HepG2 (cell line): ENCODE measurements around the gene ADRA2A. TPM values are rescaled to one million over a fixed set of nuclear protein-coding genes. Genes with fewer than 3 reads are reported as not detected.

ENCODE experiments used
- ATAC-seq: fragments of 200-7000 bp; cut with Tn5 transposase; 3 replicates; pipeline ENCODE4 v1.9.1; 2020; ENCODE audit warnings: mild to moderate bottlenecking, moderate library complexity
- BruUV-seq: library from RNA; stranded (reverse); fragments of 400-500 nt; replicated peaks from 2 replicates; lab custom pipeline; 2021; lab: Mats Ljungman, UMichigan
- CTCF ChIA-PET: fragments of 300-600 bp; formaldehyde crosslinking; extraction: SDS; loops from one replicate; lab custom pipeline; 2021; ENCODE audit warnings: low total read pairs, inconsistent platforms, low intra/inter-chr PET ratio; lab: Yijun Ruan, JAX
- POLR2A ChIA-PET: fragments of 350-600 bp; sonication (Branson Sonifier 250); formaldehyde crosslinking; loops from one replicate; lab custom pipeline; 2020; ENCODE audit warnings: antibody characterized with exemption, inconsistent platforms; lab: Yijun Ruan, JAX
- DNase-seq: peaks from one replicate; pipeline ENCODE4 v3.0.0-alpha.2; 2015; ENCODE audit warnings: low spot score
- FAIRE-seq: peaks from 3 replicates; lab custom pipeline; 2011; peaks lifted over from hg19 to GRCh38; lab: Jason Lieb, UNC
- H2AFZ ChIP-seq: one replicate; pipeline ENCODE4 v1.6.1; 2011; ENCODE audit warnings: low read length, inconsistent platforms
- H3K27ac ChIP-seq: fragments of 300-600 bp; 3 replicates; pipeline ENCODE4 v1.8.0; 2011; ENCODE audit warnings: mixed run types, mild to moderate bottlenecking, mixed read lengths, low read length, inconsistent platforms; ENCODE audit not compliant: insufficient read depth; ENCODE audit errors: extremely low read length
- H3K27me3 ChIP-seq, 2 experiments: fragments of 200-600 bp in 1 of 2; 2 replicates in 1 of 2; 3 replicates in 1 of 2; pipeline versions ENCODE4 v1.6.0 to v1.8.0; 2011; ENCODE audit warnings: low read length in 2 of 2, mild to moderate bottlenecking in 2 of 2, moderate library complexity in 2 of 2, inconsistent platforms in 1 of 2; ENCODE audit not compliant: insufficient read depth in 2 of 2, control insufficient read depth in 1 of 2
- H3K36me3 ChIP-seq, 2 experiments: fragments of 200-600 bp in 1 of 2; replicated peaks in 1 of 2; 2 replicates in 1 of 2; 3 replicates in 1 of 2; pipeline versions ENCODE4 v1.5.1 to v1.8.0; 2011; ENCODE audit warnings: low read length in 2 of 2, inconsistent platforms in 1 of 2; ENCODE audit not compliant: insufficient read depth in 2 of 2, control insufficient read depth in 1 of 2
- H3K4me1 ChIP-seq: 2 replicates; pipeline ENCODE4 v1.5.1; 2012; ENCODE audit warnings: low read length, inconsistent platforms; ENCODE audit not compliant: insufficient read depth
- H3K4me2 ChIP-seq: 2 replicates; pipeline ENCODE4 v1.6.0; 2011; ENCODE audit warnings: low read depth, low read length, inconsistent platforms
- H3K4me3 ChIP-seq, 3 experiments: fragments of 200-600 bp in 1 of 3; sonication (generic), shearing (Covaris generic) in 1 of 3; replicated peaks in 1 of 3; 2 replicates each; pipeline ENCODE4 v1.5.1; 2011 to 2016; ENCODE audit warnings: low read length in 3 of 3, inconsistent platforms in 2 of 3, low read depth in 2 of 3, mild to moderate bottlenecking in 2 of 3, control low read depth in 1 of 3, mixed read lengths in 1 of 3; ENCODE audit not compliant: insufficient read depth in 1 of 3
- H3K79me2 ChIP-seq: one replicate; pipeline ENCODE4 v1.6.1; 2011; ENCODE audit warnings: low read length, inconsistent platforms; ENCODE audit not compliant: insufficient read depth
- H3K9ac ChIP-seq: 2 replicates; pipeline ENCODE4 v1.6.0; 2011; ENCODE audit warnings: mild to moderate bottlenecking, low read depth, low read length, inconsistent platforms; ENCODE audit not compliant: insufficient read depth
- H3K9me3 ChIP-seq: 2 replicates; pipeline ENCODE4 v1.5.1; 2012; ENCODE audit warnings: mild to moderate bottlenecking, low read length
- H4K20me1 ChIP-seq: 2 replicates; pipeline ENCODE4 v1.6.0; 2011; ENCODE audit warnings: inconsistent platforms, mild to moderate bottlenecking, low read length, moderate library complexity; ENCODE audit not compliant: insufficient read depth
- ASH2L ChIP-seq: fragments of 300-600, 200-600 bp; sonication (generic); IDR thresholded peaks from 2 replicates; pipeline ENCODE4 v1.7.0; 2017; ENCODE audit warnings: low read depth, mild to moderate bottlenecking, moderate library complexity, mixed read lengths, low read length; ENCODE audit not compliant: insufficient read length
- ATAD3A ChIP-seq: sonication (generic); formaldehyde crosslinking; IDR thresholded peaks from 2 replicates; pipeline ENCODE4 v1.4.0; 2020; ENCODE audit warnings: missing genetic modification reagents
- HDAC2 ChIP-seq: sonication (generic); formaldehyde crosslinking; IDR thresholded peaks from 2 replicates; pipeline ENCODE4 v1.4.0; 2020; ENCODE audit warnings: missing genetic modification reagents
- HES4 ChIP-seq: sonication (generic); formaldehyde crosslinking; IDR thresholded peaks from 2 replicates; pipeline ENCODE4 v1.9.0; 2021; ENCODE audit warnings: mild to moderate bottlenecking, missing genetic modification reagents, borderline replicate concordance
- JUND ChIP-seq: sonication (generic); formaldehyde crosslinking; IDR thresholded peaks from 2 replicates; pipeline ENCODE4 v1.8.0; 2022; ENCODE audit warnings: mild to moderate bottlenecking, missing genetic modification reagents
- NCOA5 ChIP-seq: sonication (generic); formaldehyde crosslinking; IDR thresholded peaks from 2 replicates; pipeline ENCODE4 v1.4.0; 2020; ENCODE audit warnings: missing genetic modification reagents
- NFIC ChIP-seq: IDR thresholded peaks from 2 replicates; pipeline ENCODE4 v1.6.1; 2012; ENCODE audit warnings: mild to moderate bottlenecking, low read length, inconsistent platforms
- RAD51 ChIP-seq: fragments of 450-650 bp; IDR thresholded peaks from 2 replicates; pipeline ENCODE4 v1.6.1; 2016; ENCODE audit warnings: borderline replicate concordance
- STAT6 ChIP-seq: sonication (generic); formaldehyde crosslinking; IDR thresholded peaks from 2 replicates; pipeline ENCODE4 v1.4.0; 2020; ENCODE audit warnings: missing genetic modification reagents, mild to moderate bottlenecking, borderline replicate concordance
- TAF1 ChIP-seq: sonication (generic); formaldehyde crosslinking; IDR thresholded peaks from 2 replicates; pipeline ENCODE4 v1.4.0; 2020; ENCODE audit warnings: missing genetic modification reagents
- THYN1 ChIP-seq: sonication (generic); formaldehyde crosslinking; IDR thresholded peaks from 2 replicates; pipeline ENCODE4 v1.8.1; 2023; ENCODE audit warnings: low read depth, mild to moderate bottlenecking, moderate library complexity, missing genetic modification reagents, borderline replicate concordance
- ZBTB21 ChIP-seq: sonication (generic); formaldehyde crosslinking; IDR thresholded peaks from 2 replicates; pipeline ENCODE4 v1.4.0; 2020; ENCODE audit warnings: missing genetic modification reagents
- ZNF770 ChIP-seq: sonication (generic); formaldehyde crosslinking; IDR thresholded peaks from 2 replicates; pipeline ENCODE4 v1.5.0; 2020; ENCODE audit warnings: mild to moderate bottlenecking, missing genetic modification reagents
- ZNF792 ChIP-seq: IDR thresholded peaks from 2 replicates; pipeline ENCODE4 v1.6.1; 2016
- WGBS: methylation state at CpG from one replicate; pipeline ENCODE4 v1.1.6; 2017; ENCODE audit warnings: low lambda C conversion rate; 5-methylcytosine and 5-hydroxymethylcytosine counted together
- in situ Hi-C: cut with HindIII; loops from 2 replicates; pipeline ENCODE4 v1.10.0; 2017; ENCODE audit warnings: low pct_unique_long_range_greater_than_20kb; ENCODE audit not compliant: extremely low pct_ligation_motif_present
- intact Hi-C: fragments of 100-400 bp; cut with micrococcal nuclease; formaldehyde crosslinking; loops from one replicate; pipeline ENCODE4 v1.10.0; 2022; ENCODE audit not compliant: unreplicated experiment
- polyA plus RNA-seq, 8 experiments: library from polyadenylated mRNA; depleted of rRNA in 3 of 8; stranded (reverse) in 7 of 8; unstranded in 1 of 8; fragments of >200 nt; fragmentation: Illumina TruSeq in 4 of 8; extraction: Trizol in 4 of 8; gene quantifications; 2 replicates each; pipeline versions ENCODE4 v1.2.1 to v1.2.3, GENCODE V29; 2011 to 2016; ENCODE audit warnings: low read depth in 4 of 8, missing spikeins in 1 of 8, mixed read lengths in 1 of 8; ENCODE audit not compliant: insufficient read depth in 1 of 8
- total RNA-seq, 5 experiments: library from RNA; depleted of rRNA; stranded (reverse); fragments of >200 nt; fragmentation: Illumina TruSeq; extraction: Trizol; gene quantifications; 2 replicates each; pipeline ENCODE4 v1.2.3, GENCODE V29; 2016; ENCODE audit warnings: low read depth in 1 of 5

Gene ADRA2A
- total and polyA plus RNA-seq, 2 of the 13 experiments (the other 11 are each of a cell fraction or from before 2014, with no cell fraction given): 0.01 TPM; not detected in 1

GRCh38 chr10:111057006-111057405 is 19.8 kb upstream of the ADRA2A start (continued):
- TF ChIP-seq RAD51: no peak
- no peak for TF ChIP-seq ATAD3A (CRISPR knock-in tag)
- no peak for TF ChIP-seq TAF1 (CRISPR knock-in tag)
- no peak for TF ChIP-seq JUND (CRISPR knock-in tag)
- TF ChIP-seq ZNF770: no peak

GRCh38 chr10:111063471-111063870 is 13.4 kb upstream of the ADRA2A start:
- in situ Hi-C loops: no loop called here
- BruUV-seq: no TSS peak
- TF ChIP-seq NCOA5 (CRISPR knock-in tag): no peak
- no peak for TF ChIP-seq STAT6 (CRISPR knock-in tag)
- no peak for TF ChIP-seq ZNF792 (CRISPR knock-in tag)
- no peak for TF ChIP-seq ASH2L
- no peak for TF ChIP-seq ZBTB21 (CRISPR knock-in tag)
- TF ChIP-seq HES4 (CRISPR knock-in tag): no peak
- no peak for TF ChIP-seq HDAC2 (CRISPR knock-in tag)
- no peak for TF ChIP-seq NFIC
- no peak for TF ChIP-seq THYN1

More at GRCh38 chr10:111063471-111063870, 13.4 kb upstream of the ADRA2A start:
- Histone ChIP-seq H3K79me2 (no peaks in the 10 kb centered on the region), H3K9ac (no peak overlapping the region), H4K20me1 (no peaks in the 10 kb centered on the region), H3K9me3 (no peaks in the 10 kb centered on the region), H3K27ac (no peak overlapping the region), H3K4me2 (no peak overlapping the region), H3K36me3 (no peaks in the 10 kb centered on the region), H3K4me1 (no peaks in the 10 kb centered on the region), H3K27me3 (no peaks in the 10 kb centered on the region; a peak in 1 of 5 replicates), H3K4me3 (no peak overlapping the region), H2AFZ (no peak overlapping the region)
- ChIA-PET POLR2A (no interaction called here), CTCF (no interaction called here)
- intact Hi-C loops: no loop called here
- ATAC-seq: no peak
- DNase-seq: no peak
- WGBS: 1% methylated on average over 2 of the region's 2 CpGs
- FAIRE-seq: no peak
